GM10847 (cell line): ENCODE results near the gene DCTN4.

Source experiments
- POLR2A ChIP-seq: IDR thresholded peaks from 2 replicates; pipeline ENCODE4 v1.6.1; 2011; ENCODE audit not compliant: insufficient read length; ENCODE audit errors: extremely low read depth

DCTN4 gene

GRCh38 chr5:150700246-150700593 is 58.6 kb downstream of the DCTN4 start:
- no peak for TF ChIP-seq POLR2A

GRCh38 chr5:150694612-150695011 is 64.2 kb downstream of the DCTN4 start:
- TF ChIP-seq POLR2A, result no peak

- no peak for TF ChIP-seq POLR2A
Observed at GRCh38 chr5:150692276-150692675, 66.5 kb downstream of the DCTN4 start.

GRCh38 chr5:150690760-150691159 is 68.1 kb downstream of the DCTN4 start:
- TF ChIP-seq POLR2A, result no peak

- no peak for TF ChIP-seq POLR2A
Observed at GRCh38 chr5:150689120-150689519, 69.7 kb downstream of the DCTN4 start.

- TF ChIP-seq POLR2A, result no peak
Observed at GRCh38 chr5:150676578-150676977, 82.2 kb downstream of the DCTN4 start.

GRCh38 chr5:150675069-150675468 is 83.7 kb downstream of the DCTN4 start:
- TF ChIP-seq POLR2A, result no peak

GRCh38 chr5:150674341-150674821 is 84.4 kb downstream of the DCTN4 start:
- TF ChIP-seq POLR2A, result no peak

- TF ChIP-seq POLR2A, result no peak
Observed at GRCh38 chr5:150672884-150673275, 85.9 kb downstream of the DCTN4 start.

GRCh38 chr5:150672237-150672883 is 86.5 kb downstream of the DCTN4 start:
- TF ChIP-seq POLR2A, result no peak

- TF ChIP-seq POLR2A, result no peak
Observed at GRCh38 chr5:150671509-150672236, 87.1 kb downstream of the DCTN4 start.

GRCh38 chr5:150670948-150671310 is 87.9 kb downstream of the DCTN4 start:
- TF ChIP-seq POLR2A, result no peak

- no peak for TF ChIP-seq POLR2A
Observed at GRCh38 chr5:150670275-150670947, 88.4 kb downstream of the DCTN4 start.

GRCh38 chr5:150665044-150665443 is 93.8 kb downstream of the DCTN4 start:
- no peak for TF ChIP-seq POLR2A

- TF ChIP-seq POLR2A, result no peak
Observed at GRCh38 chr5:150663936-150664335, 94.9 kb downstream of the DCTN4 start.
